H1 (cell line): Measurements from ENCODE around the gene OSBP2. TPM values are rescaled to one million over a fixed set of nuclear protein-coding genes. Genes with fewer than 3 reads are reported as not detected.

ENCODE experiments used
- CHD1 ChIP-seq: IDR thresholded peaks from 2 replicates; pipeline ENCODE4 v1.6.1; 2012; ENCODE audit warnings: low read depth, low read length, improper control_type of control experiment
- GABPA ChIP-seq: IDR thresholded peaks from 2 replicates; pipeline ENCODE4 v1.6.1; 2011; ENCODE audit warnings: mild to moderate bottlenecking, low read length, moderate library complexity, borderline replicate concordance; ENCODE audit not compliant: insufficient read depth
- HDAC6 ChIP-seq: IDR thresholded peaks from one replicate; pipeline ENCODE4 v1.7.1; 2012; ENCODE audit warnings: low read depth, mild to moderate bottlenecking, inconsistent platforms, low read length, moderate library complexity
- KDM1A ChIP-seq: fragments of 200-600, 300-600 bp; sonication (generic); IDR thresholded peaks from 2 replicates; pipeline ENCODE4 v1.7.1; 2016; ENCODE audit warnings: mild to moderate bottlenecking, low read length, borderline replicate concordance
- NANOG ChIP-seq: IDR thresholded peaks from 2 replicates; pipeline ENCODE4 v1.6.1; 2011; ENCODE audit warnings: low read length, low read depth, mild to moderate bottlenecking, inconsistent platforms; ENCODE audit not compliant: insufficient read depth, poor library complexity, severe bottlenecking
- RBBP5 ChIP-seq: IDR thresholded peaks from 2 replicates; pipeline ENCODE4 v1.7.1; 2012; ENCODE audit warnings: low read depth, mild to moderate bottlenecking, inconsistent platforms, low read length, moderate library complexity, borderline replicate concordance
- ZNF274 ChIP-seq: IDR thresholded peaks from 2 replicates; pipeline ENCODE4 v1.7.0; 2012; ENCODE audit warnings: low read length, borderline replicate concordance; ENCODE audit errors: extremely low read depth
- polyA plus RNA-seq, 7 experiments: library from polyadenylated mRNA; depleted of rRNA in 3 of 7; stranded (reverse) in 5 of 7; unstranded in 2 of 7; fragments of >200 nt in 5 of 7; fragments of 200-250 nt in 2 of 7; gene quantifications; 1 replicate in 5 of 7; 2 replicates in 1 of 7; 4 replicates in 1 of 7; pipeline versions ENCODE4 v1.2.1 to v1.2.3, GENCODE V29; 2011 to 2013; ENCODE audit warnings: missing spikeins in 2 of 7, mixed read lengths in 2 of 7
- total RNA-seq: library from RNA; stranded (reverse); fragmentation: NEBNext Ultra II Directional; extraction: Animal tissue kit (Norgen Biotek cat#: 25700); gene quantifications from 2 replicates; pipeline ENCODE4 v1.2.1, GENCODE V29; 2021

The OSBP2 gene
- total and polyA plus RNA-seq, 2 of the 8 experiments (the other 6 are each of a cell fraction or from before 2014, with no cell fraction given) = 3.4 to 3.7 TPM

GRCh38 chr22:30825711-30826505 is 131.2 kb downstream of the OSBP2 start (continued):
- TF ChIP-seq KDM1A (no peak), NANOG (no peak), ZNF274 (no peak), HDAC6 (no peak), GABPA (no peak), CHD1 (no peak), RBBP5 (no peak)
